CD14-positive monocyte (primary cell): ENCODE data around the gene GIGYF2. TPM values are rescaled to one million over a fixed set of nuclear protein-coding genes. Genes with fewer than 3 reads are reported as not detected.

ENCODE experiments used
- DNase-seq, 3 donors: peaks; one replicate each; pipeline ENCODE4 v3.0.0-alpha.2; 2011 to 2022
- H2AFZ ChIP-seq: 2 replicates; pipeline ENCODE4 v1.6.0; 2012; ENCODE audit warnings: mild to moderate bottlenecking, low read depth, low read length, inconsistent platforms; ENCODE audit not compliant: insufficient read depth, poor library complexity, severe bottlenecking
- H3K27ac ChIP-seq, 2 donors: 1 replicate in 1 of 2; 2 replicates in 1 of 2; pipeline ENCODE4 v1.5.1; 2012 to 2013; ENCODE audit warnings: low read length in 2 of 2, control low read depth in 1 of 2, inconsistent platforms in 1 of 2, low read depth in 1 of 2, mild to moderate bottlenecking in 1 of 2
- H3K27me3 ChIP-seq, 2 donors: one replicate each; pipeline versions ENCODE4 v1.6.0 to v1.6.1; 2011 to 2013; ENCODE audit warnings: low read length in 2 of 2; ENCODE audit not compliant: control insufficient read depth in 2 of 2, insufficient read depth in 2 of 2
- H3K36me3 ChIP-seq, 2 donors: replicated peaks in 1 of 2; 1 replicate in 1 of 2; 2 replicates in 1 of 2; pipeline versions ENCODE4 v1.5.1 to v1.6.1; 2012 to 2013; ENCODE audit warnings: low read length in 2 of 2, control low read depth in 1 of 2, inconsistent platforms in 1 of 2, mild to moderate bottlenecking in 1 of 2; ENCODE audit not compliant: insufficient read depth in 2 of 2, control insufficient read depth in 1 of 2
- H3K4me1 ChIP-seq, 2 donors: 1 replicate in 1 of 2; 2 replicates in 1 of 2; pipeline versions ENCODE4 v1.5.1 to v1.6.1; 2012 to 2013; ENCODE audit warnings: low read length in 2 of 2, control low read depth in 1 of 2, inconsistent platforms in 1 of 2, mild to moderate bottlenecking in 1 of 2, moderate library complexity in 1 of 2; ENCODE audit not compliant: insufficient read depth in 2 of 2, control insufficient read depth in 1 of 2
- H3K4me2 ChIP-seq: replicated peaks from 2 replicates; pipeline ENCODE3; 2012; ENCODE audit warnings: low read length, moderate library complexity, mild to moderate bottlenecking; ENCODE audit not compliant: poor library complexity, severe bottlenecking; ENCODE audit errors: extremely low read depth
- H3K4me3 ChIP-seq, 3 experiments: fragments of 200-600 bp in 1 of 3; sonication (generic) in 1 of 3; replicated peaks in 1 of 3; 1 replicate in 2 of 3; 2 replicates in 1 of 3; pipeline ENCODE4 v1.5.1; 2011 to 2013; ENCODE audit warnings: low read length in 3 of 3, mild to moderate bottlenecking in 3 of 3, control low read depth in 2 of 3, low read depth in 2 of 3, inconsistent platforms in 1 of 3, moderate library complexity in 1 of 3
- H3K79me2 ChIP-seq: 2 replicates; pipeline ENCODE4 v1.6.0; 2012; ENCODE audit warnings: mild to moderate bottlenecking, control low read depth, inconsistent platforms, low read length, moderate library complexity; ENCODE audit not compliant: insufficient read depth
- H3K9ac ChIP-seq: 2 replicates; pipeline ENCODE4 v1.6.0; 2017; ENCODE audit warnings: low read length, mild to moderate bottlenecking; ENCODE audit not compliant: insufficient read depth, poor library complexity, severe bottlenecking
- H3K9me3 ChIP-seq, 2 donors: replicated peaks in 1 of 2; 1 replicate in 1 of 2; 2 replicates in 1 of 2; pipeline versions ENCODE4 v1.5.1 to v1.6.1; 2012 to 2013; ENCODE audit warnings: low read length in 2 of 2, control low read depth in 1 of 2; ENCODE audit not compliant: control insufficient read depth in 1 of 2, insufficient read depth in 1 of 2
- H4K20me1 ChIP-seq: 2 replicates; pipeline ENCODE4 v1.6.0; 2012; ENCODE audit warnings: mild to moderate bottlenecking, low read length, control low read depth, moderate library complexity; ENCODE audit not compliant: insufficient read depth
- H3K27ac Mint-ChIP-seq, 7 donors: one replicate each; pipeline ENCODE4 v1.8.0; 2020; ENCODE audit warnings: mild to moderate bottlenecking in 7 of 7, mixed read lengths in 7 of 7, moderate library complexity in 6 of 7, inconsistent platforms in 2 of 7
- H3K27me3 Mint-ChIP-seq, 3 donors: one replicate each; pipeline ENCODE4 v1.8.0; 2021 to 2022; ENCODE audit warnings: low read depth in 3 of 3, mild to moderate bottlenecking in 3 of 3, mixed read lengths in 3 of 3, moderate library complexity in 3 of 3, inconsistent platforms in 1 of 3
- H3K36me3 Mint-ChIP-seq, 2 donors: one replicate each; pipeline ENCODE4 v1.8.0; 2020; ENCODE audit warnings: mixed read lengths in 2 of 2, inconsistent platforms in 1 of 2, mild to moderate bottlenecking in 1 of 2
- H3K4me1 Mint-ChIP-seq: one replicate; pipeline ENCODE4 v1.8.0; 2020; ENCODE audit warnings: mild to moderate bottlenecking, mixed read lengths
- H3K4me3 Mint-ChIP-seq, 2 donors: one replicate each; pipeline ENCODE4 v1.8.0; 2020; ENCODE audit warnings: mild to moderate bottlenecking in 2 of 2, mixed read lengths in 2 of 2, moderate library complexity in 1 of 2
- H3K9me3 Mint-ChIP-seq, 7 donors: one replicate each; pipeline ENCODE4 v1.8.0; 2020 to 2022; ENCODE audit warnings: mixed read lengths in 7 of 7, mild to moderate bottlenecking in 6 of 7, moderate library complexity in 6 of 7, inconsistent platforms in 2 of 7
- WGBS: methylation state at CpG from one replicate; pipeline ENCODE4 v1.1.5; 2013; ENCODE audit warnings: missing lambda C conversion rate; ENCODE audit not compliant: insufficient coverage; 5-methylcytosine and 5-hydroxymethylcytosine counted together
- intact Hi-C, 2 donors: fragments of 100-400 bp; cut with micrococcal nuclease; formaldehyde crosslinking; loops; one replicate each; pipeline versions ENCODE4 v1.15.0 to v1.15.1; 2023
- polyA plus RNA-seq, 3 donors: library from polyadenylated mRNA; depleted of rRNA in 1 of 3; unstranded in 2 of 3; stranded (reverse) in 1 of 3; fragments of 300-500 nt in 2 of 3; fragments of >200 nt in 1 of 3; fragmentation: Illumina TruSeq in 2 of 3; gene quantifications; 1 replicate in 2 of 3; 2 replicates in 1 of 3; pipeline ENCODE4 v1.2.3, GENCODE V29; 2012 to 2021
- TF ChIP-seq, protein P1 (sequence below): fragments of 200-600 bp; IDR thresholded peaks from one replicate; pipeline ENCODE4 v1.8.0; 2022; ENCODE audit warnings: antibody characterized with exemption, mild to moderate bottlenecking

Gene GIGYF2
- polyA plus RNA-seq, 3 donors, result 7.7 to 20.7 (median 17.3) TPM

- TF ChIP-seq, protein P1, sequence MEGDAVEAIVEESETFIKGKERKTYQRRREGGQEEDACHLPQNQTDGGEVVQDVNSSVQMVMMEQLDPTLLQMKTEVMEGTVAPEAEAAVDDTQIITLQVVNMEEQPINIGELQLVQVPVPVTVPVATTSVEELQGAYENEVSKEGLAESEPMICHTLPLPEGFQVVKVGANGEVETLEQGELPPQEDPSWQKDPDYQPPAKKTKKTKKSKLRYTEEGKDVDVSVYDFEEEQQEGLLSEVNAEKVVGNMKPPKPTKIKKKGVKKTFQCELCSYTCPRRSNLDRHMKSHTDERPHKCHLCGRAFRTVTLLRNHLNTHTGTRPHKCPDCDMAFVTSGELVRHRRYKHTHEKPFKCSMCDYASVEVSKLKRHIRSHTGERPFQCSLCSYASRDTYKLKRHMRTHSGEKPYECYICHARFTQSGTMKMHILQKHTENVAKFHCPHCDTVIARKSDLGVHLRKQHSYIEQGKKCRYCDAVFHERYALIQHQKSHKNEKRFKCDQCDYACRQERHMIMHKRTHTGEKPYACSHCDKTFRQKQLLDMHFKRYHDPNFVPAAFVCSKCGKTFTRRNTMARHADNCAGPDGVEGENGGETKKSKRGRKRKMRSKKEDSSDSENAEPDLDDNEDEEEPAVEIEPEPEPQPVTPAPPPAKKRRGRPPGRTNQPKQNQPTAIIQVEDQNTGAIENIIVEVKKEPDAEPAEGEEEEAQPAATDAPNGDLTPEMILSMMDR, result no peak
- no peak overlapping the region for H3K9ac ChIP-seq
- intact Hi-C loops, result no loop called here
- no peaks in the 10 kb centered on the region for H3K9me3 Mint-ChIP-seq
- H3K4me1 ChIP-seq, result no peaks in the 10 kb centered on the region
- no peaks in the 10 kb centered on the region for H3K79me2 ChIP-seq
- H3K4me1 Mint-ChIP-seq, result peaks cover 4% of the 10 kb centered on the region
- H3K4me3 ChIP-seq, result no peak overlapping the region
- 98% methylated on average over 4 of the region's 8 CpGs for WGBS
- H3K27ac Mint-ChIP-seq, result no peak overlapping the region
- H3K36me3 Mint-ChIP-seq, result no peaks in the 10 kb centered on the region
- H4K20me1 ChIP-seq, result no peaks in the 10 kb centered on the region
- DNase-seq, result no peak
- H3K9me3 ChIP-seq, result no peaks in the 10 kb centered on the region
- H3K27me3 ChIP-seq, result no peaks in the 10 kb centered on the region
- no peak overlapping the region for H3K27ac ChIP-seq
- H3K27me3 Mint-ChIP-seq, result peaks cover 5 to 11% (median 10%) of the 10 kb centered on the region in 3 donors
- no peak overlapping the region for H2AFZ ChIP-seq
- no peak overlapping the region for H3K4me2 ChIP-seq
- H3K36me3 ChIP-seq, result no peaks in the 10 kb centered on the region
- no peak overlapping the region for H3K4me3 Mint-ChIP-seq
These were observed 196.7 kb downstream of the GIGYF2 start for GRCh38 chr2:232893834-232894233.

DNA sequence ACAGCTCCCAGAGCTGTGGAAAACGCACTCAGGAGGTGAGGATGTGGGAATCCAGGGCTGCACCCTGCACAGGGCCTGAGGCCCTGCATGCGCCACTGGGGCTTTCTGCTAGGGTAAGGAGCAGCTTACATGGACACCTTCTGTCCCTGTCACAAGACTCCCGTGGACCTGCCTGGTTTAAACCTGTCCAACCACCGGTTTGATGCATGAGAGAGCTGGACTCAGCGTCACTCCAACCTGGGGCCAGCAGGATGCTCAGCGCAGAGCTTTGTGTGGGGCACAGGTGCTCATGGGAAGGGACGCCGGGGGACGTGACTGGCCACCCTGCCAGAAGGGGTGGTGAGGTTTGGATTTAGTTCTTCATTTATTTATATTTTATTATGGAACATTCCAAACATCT lies 197.1 kb downstream of the GIGYF2 start:
- Mint-ChIP-seq H3K36me3 (no peaks in the 10 kb centered on the region), H3K27me3 (peaks cover 5 to 11% (median 10%) of the 10 kb centered on the region in 3 donors), H3K4me1 (peaks cover 4% of the 10 kb centered on the region), H3K4me3 (no peak overlapping the region), H3K27ac (no peak overlapping the region), H3K9me3 (no peaks in the 10 kb centered on the region)
- Histone ChIP-seq H3K9ac (no peak overlapping the region), H3K27ac (no peak overlapping the region), H3K4me1 (no peaks in the 10 kb centered on the region), H3K4me2 (no peak overlapping the region), H3K27me3 (no peaks in the 10 kb centered on the region), H4K20me1 (no peaks in the 10 kb centered on the region), H3K79me2 (no peaks in the 10 kb centered on the region), H2AFZ (no peak overlapping the region), H3K4me3 (no peak overlapping the region), H3K9me3 (no peaks in the 10 kb centered on the region), H3K36me3 (no peaks in the 10 kb centered on the region)
- WGBS, result 92% methylated on average over 2 of the region's 9 CpGs
- intact Hi-C loops, result no loop called here
- DNase-seq, result no peak
- TF ChIP-seq, protein P1, result no peak
